Measurements from ENCODE around the gene ZBTB8A. TPM values are rescaled to one million over a fixed set of nuclear protein-coding genes. Genes with fewer than 3 reads are reported as not detected.

ZBTB8A gene
- total and polyA plus RNA-seq, 2 of the 8 experiments (the other 6 are each of a cell fraction or from before 2014, with no cell fraction given), result 2.9 to 10.4 TPM

DNA sequence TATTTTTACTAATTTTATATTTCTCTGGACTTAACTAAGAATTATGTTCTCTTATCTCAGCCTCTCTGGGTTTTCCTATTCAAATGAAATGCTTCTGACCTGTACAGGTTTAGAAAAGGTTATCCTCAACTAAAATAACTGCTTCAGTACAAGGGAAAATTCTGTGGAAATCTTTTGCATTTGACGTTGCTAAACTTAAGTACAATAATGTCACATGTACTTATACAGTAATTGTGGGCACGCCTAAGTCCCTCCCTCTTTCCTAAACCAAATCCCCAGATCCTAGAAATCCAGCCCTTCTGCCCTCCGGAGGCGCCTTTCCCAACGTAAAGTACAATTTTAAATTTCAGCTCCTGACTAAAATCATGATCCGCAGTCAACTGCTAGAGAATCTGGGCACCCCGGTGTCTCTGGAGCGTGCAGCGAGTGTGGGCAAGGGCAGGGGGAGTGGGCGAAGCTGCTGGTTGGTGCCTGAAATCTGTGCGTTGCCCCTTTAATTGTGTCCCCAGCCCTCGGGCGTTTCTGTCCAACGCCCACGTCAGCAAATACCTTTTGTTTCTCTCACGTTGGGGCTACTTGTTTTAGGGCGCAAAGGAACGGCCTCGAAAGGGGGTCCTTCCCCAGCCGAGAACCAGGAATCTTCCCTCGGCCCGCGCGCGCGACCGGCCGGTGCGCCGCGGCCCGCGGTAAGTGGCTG, at the start of gene ZBTB8A (continued):
- TF ChIP-seq JUND (IDR thresholded peaks at IDR 0.05; ENCODE audit: low read length) (no peak), CBX8 (IDR thresholded peaks at IDR 0.05; ENCODE audit: borderline replicate concordance, low read depth, low read length) (no peak), TAF1 (IDR thresholded peaks at IDR 0.05; ENCODE audit: low read depth, low read length) (no peak), BCL11A (IDR thresholded peaks at IDR 0.05; ENCODE audit: low read depth in 2 of 2, low read length in 2 of 2) (no peak), GTF2F1 (IDR thresholded peaks at IDR 0.05; ENCODE audit: borderline replicate concordance, low read depth, low read length) (peak; percentile 22; the same call in 1 of the 2 replicates), TBP (IDR thresholded peaks at IDR 0.05; ENCODE audit: low read depth, low read length) (peak; percentile 65), SIX5 (IDR thresholded peaks at IDR 0.05; ENCODE audit: low read depth, low read length) (no peak), CREB1 (IDR thresholded peaks at IDR 0.05) (peak; percentile 46; the same call in 1 of the 2 replicates), KDM1A (IDR thresholded peaks at IDR 0.05; ENCODE audit: borderline replicate concordance, low read length) (no peak), BACH1 (IDR thresholded peaks at IDR 0.05; ENCODE audit: low read length) (0 out of 2 replicates have a peak, but pooled peaks have one; percentile 42), PHF8 (conservative IDR thresholded peaks at IDR 0.05; ENCODE audit: low read depth, low read length) (peak; percentile 58; the same call in 1 of the 2 replicates), CHD2 (IDR thresholded peaks at IDR 0.05; ENCODE audit: low read length) (no peak), ASH2L (IDR thresholded peaks at IDR 0.05; ENCODE audit: low read length) (peak; percentile 47), SUZ12 (IDR thresholded peaks at IDR 0.05; ENCODE audit: low read length) (no peak), EGR1 (IDR thresholded peaks at IDR 0.05; ENCODE audit: borderline replicate concordance, low read depth, low read length) (peak; percentile 46; the same call in 1 of the 2 replicates)
- TF ChIP-seq, protein P1, sequence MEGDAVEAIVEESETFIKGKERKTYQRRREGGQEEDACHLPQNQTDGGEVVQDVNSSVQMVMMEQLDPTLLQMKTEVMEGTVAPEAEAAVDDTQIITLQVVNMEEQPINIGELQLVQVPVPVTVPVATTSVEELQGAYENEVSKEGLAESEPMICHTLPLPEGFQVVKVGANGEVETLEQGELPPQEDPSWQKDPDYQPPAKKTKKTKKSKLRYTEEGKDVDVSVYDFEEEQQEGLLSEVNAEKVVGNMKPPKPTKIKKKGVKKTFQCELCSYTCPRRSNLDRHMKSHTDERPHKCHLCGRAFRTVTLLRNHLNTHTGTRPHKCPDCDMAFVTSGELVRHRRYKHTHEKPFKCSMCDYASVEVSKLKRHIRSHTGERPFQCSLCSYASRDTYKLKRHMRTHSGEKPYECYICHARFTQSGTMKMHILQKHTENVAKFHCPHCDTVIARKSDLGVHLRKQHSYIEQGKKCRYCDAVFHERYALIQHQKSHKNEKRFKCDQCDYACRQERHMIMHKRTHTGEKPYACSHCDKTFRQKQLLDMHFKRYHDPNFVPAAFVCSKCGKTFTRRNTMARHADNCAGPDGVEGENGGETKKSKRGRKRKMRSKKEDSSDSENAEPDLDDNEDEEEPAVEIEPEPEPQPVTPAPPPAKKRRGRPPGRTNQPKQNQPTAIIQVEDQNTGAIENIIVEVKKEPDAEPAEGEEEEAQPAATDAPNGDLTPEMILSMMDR (IDR thresholded peaks at IDR 0.05; ENCODE audit: control extremely low read depth in 1 of 3, insufficient read depth in 1 of 3, low read depth in 1 of 3, low read length in 3 of 3), result no peak
- TF ChIP-seq, protein P2, sequence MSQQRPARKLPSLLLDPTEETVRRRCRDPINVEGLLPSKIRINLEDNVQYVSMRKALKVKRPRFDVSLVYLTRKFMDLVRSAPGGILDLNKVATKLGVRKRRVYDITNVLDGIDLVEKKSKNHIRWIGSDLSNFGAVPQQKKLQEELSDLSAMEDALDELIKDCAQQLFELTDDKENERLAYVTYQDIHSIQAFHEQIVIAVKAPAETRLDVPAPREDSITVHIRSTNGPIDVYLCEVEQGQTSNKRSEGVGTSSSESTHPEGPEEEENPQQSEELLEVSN (IDR thresholded peaks at IDR 0.05), result peak; percentile 59; the same call in 1 of the 2 replicates
- TF ChIP-seq, protein P3, sequence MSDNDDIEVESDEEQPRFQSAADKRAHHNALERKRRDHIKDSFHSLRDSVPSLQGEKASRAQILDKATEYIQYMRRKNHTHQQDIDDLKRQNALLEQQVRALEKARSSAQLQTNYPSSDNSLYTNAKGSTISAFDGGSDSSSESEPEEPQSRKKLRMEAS (IDR thresholded peaks at IDR 0.05), result peak; percentile 43; the same call in 1 of the 2 replicates
- TF ChIP-seq, protein P4, sequence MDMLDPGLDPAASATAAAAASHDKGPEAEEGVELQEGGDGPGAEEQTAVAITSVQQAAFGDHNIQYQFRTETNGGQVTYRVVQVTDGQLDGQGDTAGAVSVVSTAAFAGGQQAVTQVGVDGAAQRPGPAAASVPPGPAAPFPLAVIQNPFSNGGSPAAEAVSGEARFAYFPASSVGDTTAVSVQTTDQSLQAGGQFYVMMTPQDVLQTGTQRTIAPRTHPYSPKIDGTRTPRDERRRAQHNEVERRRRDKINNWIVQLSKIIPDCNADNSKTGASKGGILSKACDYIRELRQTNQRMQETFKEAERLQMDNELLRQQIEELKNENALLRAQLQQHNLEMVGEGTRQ (IDR thresholded peaks at IDR 0.05; ENCODE audit: low read length), result no peak
